ENCODE data around the gene RABGAP1.

DNA sequence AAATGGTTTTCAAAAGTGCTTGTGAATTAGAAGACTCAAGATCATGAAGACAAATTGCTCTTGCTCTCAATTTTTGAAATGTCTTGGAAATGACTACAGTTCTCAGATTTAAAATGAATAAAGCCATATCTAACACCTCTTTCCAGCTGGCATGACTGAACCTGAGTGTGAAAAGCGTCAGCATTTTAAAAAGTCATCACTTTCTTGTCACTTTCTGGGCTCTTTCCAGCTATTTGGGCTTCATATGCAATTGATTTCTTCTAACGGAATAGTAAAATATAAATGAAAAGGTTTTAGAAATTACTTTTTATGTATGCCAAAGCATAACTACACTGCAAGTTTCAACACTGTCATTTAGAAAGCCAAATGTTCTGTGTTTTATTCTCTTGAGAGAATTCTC lies 95.0 kb downstream of the RABGAP1 start:
- no peak for TF ChIP-seq EZH2 (IDR thresholded peaks at IDR 0.05; ENCODE audit: borderline replicate concordance, low read length)
- TF ChIP-seq, protein P1, sequence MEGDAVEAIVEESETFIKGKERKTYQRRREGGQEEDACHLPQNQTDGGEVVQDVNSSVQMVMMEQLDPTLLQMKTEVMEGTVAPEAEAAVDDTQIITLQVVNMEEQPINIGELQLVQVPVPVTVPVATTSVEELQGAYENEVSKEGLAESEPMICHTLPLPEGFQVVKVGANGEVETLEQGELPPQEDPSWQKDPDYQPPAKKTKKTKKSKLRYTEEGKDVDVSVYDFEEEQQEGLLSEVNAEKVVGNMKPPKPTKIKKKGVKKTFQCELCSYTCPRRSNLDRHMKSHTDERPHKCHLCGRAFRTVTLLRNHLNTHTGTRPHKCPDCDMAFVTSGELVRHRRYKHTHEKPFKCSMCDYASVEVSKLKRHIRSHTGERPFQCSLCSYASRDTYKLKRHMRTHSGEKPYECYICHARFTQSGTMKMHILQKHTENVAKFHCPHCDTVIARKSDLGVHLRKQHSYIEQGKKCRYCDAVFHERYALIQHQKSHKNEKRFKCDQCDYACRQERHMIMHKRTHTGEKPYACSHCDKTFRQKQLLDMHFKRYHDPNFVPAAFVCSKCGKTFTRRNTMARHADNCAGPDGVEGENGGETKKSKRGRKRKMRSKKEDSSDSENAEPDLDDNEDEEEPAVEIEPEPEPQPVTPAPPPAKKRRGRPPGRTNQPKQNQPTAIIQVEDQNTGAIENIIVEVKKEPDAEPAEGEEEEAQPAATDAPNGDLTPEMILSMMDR (conservative IDR thresholded peaks at IDR 0.05 in 1 of 2, IDR thresholded peaks at IDR 0.05 in 1 of 2; ENCODE audit: extremely low read depth in 1 of 2, insufficient read depth in 1 of 2, low read depth in 1 of 2, low read length in 2 of 2), result no peak
